Adipocyte (in vitro differentiated cells): ENCODE data around the gene PTAFR.

Experiments used
- DNase-seq: peaks from one replicate; pipeline ENCODE4 v3.0.0-alpha.2; 2015; ENCODE audit warnings: low read depth
- H3K27me3 ChIP-seq: replicated peaks from 2 replicates; pipeline ENCODE4 v1.7.0; 2013; ENCODE audit warnings: mild to moderate bottlenecking, low read length, moderate library complexity; ENCODE audit not compliant: control insufficient read depth, insufficient read depth
- H3K36me3 ChIP-seq: 2 replicates; pipeline ENCODE4 v1.7.0; 2013; ENCODE audit warnings: low read length, mild to moderate bottlenecking, moderate library complexity; ENCODE audit not compliant: control insufficient read depth, insufficient read depth, severe bottlenecking
- H3K4me1 ChIP-seq: 2 replicates; pipeline ENCODE4 v1.7.0; 2013; ENCODE audit warnings: mild to moderate bottlenecking, low read length, moderate library complexity; ENCODE audit not compliant: control insufficient read depth, insufficient read depth
- H3K4me3 ChIP-seq: 2 replicates; pipeline ENCODE4 v1.7.0; 2013; ENCODE audit warnings: mild to moderate bottlenecking, low read length, moderate library complexity
- H3K9ac ChIP-seq: 2 replicates; pipeline ENCODE4 v1.7.0; 2013; ENCODE audit warnings: mild to moderate bottlenecking, low read length, moderate library complexity
- H3K9me3 ChIP-seq: 2 replicates; pipeline ENCODE4 v1.7.0; 2013; ENCODE audit warnings: mild to moderate bottlenecking, low read length, moderate library complexity; ENCODE audit not compliant: control insufficient read depth

PTAFR gene

DNA sequence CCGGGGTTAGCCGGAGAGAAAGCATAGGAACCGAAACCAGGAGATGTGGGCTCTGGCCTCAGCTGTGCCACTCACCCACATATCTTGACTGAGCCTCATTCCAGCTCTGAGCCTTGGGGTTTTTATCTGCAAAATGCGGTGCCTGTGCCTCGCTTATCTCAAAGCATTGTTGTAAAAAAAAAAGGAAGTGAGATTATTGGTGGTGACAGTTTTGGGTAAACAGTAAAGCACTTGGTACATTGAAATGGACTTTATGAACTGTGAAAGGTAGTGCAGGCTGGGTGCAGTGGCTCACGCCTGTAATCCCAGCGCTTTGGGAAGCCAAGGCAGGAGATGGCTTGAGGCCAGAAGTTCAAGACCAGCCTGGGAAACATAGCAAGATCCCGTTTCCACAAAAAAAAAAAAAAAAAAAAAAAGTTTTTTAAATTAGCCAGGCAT is 3.8 kb downstream of the PTAFR start:
- DNase-seq = no peak
- Histone ChIP-seq H3K9ac (peak overlapping the region; percentile 46), H3K9me3 (no peaks in the 10 kb centered on the region), H3K27me3 (no peaks in the 10 kb centered on the region), H3K4me3 (peak overlapping the region; percentile 37), H3K36me3 (no peaks in the 10 kb centered on the region), H3K4me1 (peaks cover 46% of the 10 kb centered on the region)

DNA sequence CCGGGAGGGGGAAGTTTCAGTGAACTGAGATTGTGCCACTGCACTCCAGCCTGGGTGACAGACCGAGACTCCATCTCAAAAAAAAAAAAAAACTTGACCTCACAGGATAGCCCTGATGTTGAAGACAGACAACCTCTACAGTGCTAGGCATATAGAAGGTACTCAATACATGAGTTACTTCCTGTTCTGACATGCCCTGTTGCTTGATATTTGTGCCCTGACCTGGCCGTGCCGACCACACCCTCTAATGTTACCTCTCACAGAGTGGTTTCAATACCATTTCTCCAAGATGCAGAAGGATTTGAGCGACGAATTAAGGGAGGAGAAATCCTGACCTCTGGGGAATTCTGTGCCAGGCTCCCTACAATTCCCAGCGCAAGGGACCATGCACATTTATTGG is 5.2 kb downstream of the PTAFR start:
- H3K27me3 ChIP-seq = no peaks in the 10 kb centered on the region
- peaks cover 40% of the 10 kb centered on the region for H3K4me1 ChIP-seq
- DNase-seq = no peak
- H3K36me3 ChIP-seq = no peaks in the 10 kb centered on the region
- H3K9me3 ChIP-seq = no peaks in the 10 kb centered on the region
- H3K4me3 ChIP-seq = no peak overlapping the region
- H3K9ac ChIP-seq = no peak overlapping the region

DNA sequence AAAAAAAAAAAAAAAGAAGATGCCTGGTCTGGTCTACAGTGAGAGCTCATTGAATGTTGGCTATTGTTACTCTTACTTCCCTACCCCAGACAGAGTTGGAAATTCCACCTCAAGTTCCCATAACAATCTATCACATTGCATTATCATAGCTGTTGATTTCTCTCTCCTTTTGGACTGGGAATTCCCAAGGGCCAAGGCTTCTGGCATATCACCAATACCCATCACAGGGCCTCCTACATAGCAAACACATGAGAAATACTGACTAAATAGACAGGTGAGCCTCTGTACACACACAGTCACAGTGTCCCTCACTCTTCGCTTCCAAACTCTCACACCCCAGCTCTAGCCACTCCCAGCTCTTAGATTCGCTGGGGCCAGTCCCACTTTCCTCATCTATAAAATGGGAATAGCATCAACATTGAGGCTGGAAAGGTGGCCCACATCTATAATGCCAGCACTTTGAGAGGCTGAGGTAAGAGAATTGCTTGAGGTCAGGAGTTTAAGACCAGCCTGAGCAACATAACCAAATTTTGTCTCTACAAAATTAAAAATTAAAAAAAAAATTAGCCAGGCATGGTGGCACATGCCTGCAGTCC is 6.4 kb downstream of the PTAFR start:
- Histone ChIP-seq H3K4me3 (no peak overlapping the region), H3K27me3 (no peaks in the 10 kb centered on the region), H3K36me3 (no peaks in the 10 kb centered on the region), H3K4me1 (peaks cover 29% of the 10 kb centered on the region), H3K9me3 (no peaks in the 10 kb centered on the region), H3K9ac (no peak overlapping the region)
- DNase-seq = no peak

DNA sequence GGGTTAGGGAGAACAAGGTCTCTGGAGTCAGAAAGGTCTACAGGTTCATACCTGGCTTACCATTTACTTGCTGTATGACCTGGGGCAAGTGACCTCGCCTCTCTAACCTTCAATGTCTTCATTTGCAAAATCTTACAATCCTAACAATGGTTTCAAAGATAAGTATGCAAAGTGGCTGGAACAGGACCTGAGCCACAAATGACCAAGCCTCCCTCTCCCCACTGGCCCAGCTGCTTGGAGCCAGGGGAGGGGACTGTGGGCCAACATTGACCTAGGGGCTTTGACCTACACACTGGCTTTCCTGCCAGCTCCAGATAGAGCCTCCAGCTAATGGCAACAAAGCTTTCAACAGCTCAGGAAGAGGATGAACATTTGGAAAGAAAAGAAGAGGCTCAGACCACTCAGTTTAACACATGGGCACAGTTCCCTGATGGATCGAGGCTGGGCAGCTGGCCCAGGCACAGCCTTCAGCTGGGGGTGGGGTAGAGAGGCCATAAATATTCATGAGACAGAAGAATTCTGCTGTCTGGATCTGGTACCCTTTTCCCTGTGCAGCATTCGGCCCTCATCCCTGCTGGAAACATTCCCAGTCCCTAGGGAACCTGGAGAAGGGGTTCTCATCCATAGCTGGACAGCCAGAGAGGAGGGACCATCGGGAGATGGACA is 12.9 kb downstream of the PTAFR start:
- H3K4me1 ChIP-seq = peaks cover 16% of the 10 kb centered on the region
- H3K9me3 ChIP-seq = no peaks in the 10 kb centered on the region
- no peaks in the 10 kb centered on the region for H3K27me3 ChIP-seq
- DNase-seq = no peak
- H3K9ac ChIP-seq = no peak overlapping the region
- no peak overlapping the region for H3K4me3 ChIP-seq
- H3K36me3 ChIP-seq = no peaks in the 10 kb centered on the region

DNA sequence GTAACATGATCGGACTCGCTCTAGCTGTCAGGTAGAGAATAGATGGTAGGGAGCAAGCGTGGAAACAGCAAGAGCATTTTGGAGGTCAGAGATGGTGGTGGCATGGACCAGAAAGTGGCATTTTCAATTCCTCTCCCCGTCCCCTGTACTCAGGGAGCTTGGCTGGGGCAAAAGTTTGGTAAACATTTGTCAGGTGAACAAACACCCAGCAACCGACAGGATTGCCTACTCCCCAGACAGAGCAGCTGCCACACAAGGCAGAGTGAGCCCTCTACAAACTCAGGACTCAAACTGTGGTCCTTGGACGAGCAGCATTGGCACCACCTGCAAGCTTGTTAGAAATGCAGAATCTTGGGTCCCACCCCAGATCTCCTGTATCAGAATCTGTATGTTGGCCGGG is 14.3 kb downstream of the PTAFR start:
- Histone ChIP-seq H3K4me1 (peaks cover 16% of the 10 kb centered on the region), H3K27me3 (no peaks in the 10 kb centered on the region), H3K9me3 (no peaks in the 10 kb centered on the region), H3K4me3 (no peak overlapping the region), H3K9ac (no peak overlapping the region), H3K36me3 (no peaks in the 10 kb centered on the region)
- DNase-seq = no peak

DNA sequence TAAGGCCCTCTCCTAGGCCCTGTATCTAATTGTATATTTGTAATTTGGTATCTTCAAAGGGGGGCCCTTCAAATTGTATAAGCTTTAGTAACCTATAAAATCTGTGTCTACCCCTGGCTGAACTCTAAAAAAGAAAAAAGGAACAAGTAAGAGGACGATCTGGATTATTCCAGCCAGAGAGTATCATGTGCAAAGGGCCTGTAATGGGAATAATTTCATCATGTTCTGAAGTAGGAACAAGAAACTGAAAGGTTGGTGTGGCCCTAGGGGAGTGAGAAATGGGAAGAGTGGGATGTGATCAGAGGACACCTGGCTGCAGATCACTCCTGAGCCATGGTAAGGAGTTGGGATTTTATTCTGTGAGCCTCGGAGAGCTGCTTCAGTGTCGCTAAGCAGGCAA is 14.7 kb downstream of the PTAFR start:
- H3K36me3 ChIP-seq = no peaks in the 10 kb centered on the region
- H3K4me3 ChIP-seq = no peak overlapping the region
- H3K9me3 ChIP-seq = no peaks in the 10 kb centered on the region
- H3K27me3 ChIP-seq = no peaks in the 10 kb centered on the region
- no peak overlapping the region for H3K9ac ChIP-seq
- no peak for DNase-seq
- H3K4me1 ChIP-seq = peaks cover 16% of the 10 kb centered on the region

DNA sequence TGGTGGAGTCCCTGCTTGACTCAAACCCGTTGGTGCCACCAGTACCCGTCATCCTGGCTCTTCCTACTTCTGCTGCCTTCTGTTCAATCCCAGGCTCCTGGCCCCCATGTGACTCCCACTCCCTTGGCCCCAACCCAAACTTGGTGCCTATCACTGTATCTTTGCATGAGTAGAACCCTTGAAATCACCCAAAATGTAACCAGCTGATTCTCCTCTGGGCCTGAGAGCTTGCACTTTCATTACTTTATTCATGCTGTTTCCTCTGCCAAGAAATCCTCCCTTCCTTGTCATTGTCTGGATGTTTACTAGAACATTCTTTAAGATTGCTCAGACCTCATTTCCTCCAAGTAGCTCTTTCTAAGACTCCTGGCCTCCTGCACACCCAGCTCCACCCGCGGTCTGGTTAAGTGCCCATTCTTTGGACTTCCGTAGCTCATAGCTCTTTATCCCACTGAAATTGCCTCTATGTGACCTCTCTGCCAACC is 15.7 kb downstream of the PTAFR start:
- peak overlapping the region; percentile 31 for H3K4me3 ChIP-seq
- H3K36me3 ChIP-seq = no peaks in the 10 kb centered on the region
- H3K9me3 ChIP-seq = no peaks in the 10 kb centered on the region
- H3K4me1 ChIP-seq = peaks cover 16% of the 10 kb centered on the region
- peak; percentile 73 for DNase-seq
- H3K27me3 ChIP-seq = no peaks in the 10 kb centered on the region
- H3K9ac ChIP-seq = no peak overlapping the region

DNA sequence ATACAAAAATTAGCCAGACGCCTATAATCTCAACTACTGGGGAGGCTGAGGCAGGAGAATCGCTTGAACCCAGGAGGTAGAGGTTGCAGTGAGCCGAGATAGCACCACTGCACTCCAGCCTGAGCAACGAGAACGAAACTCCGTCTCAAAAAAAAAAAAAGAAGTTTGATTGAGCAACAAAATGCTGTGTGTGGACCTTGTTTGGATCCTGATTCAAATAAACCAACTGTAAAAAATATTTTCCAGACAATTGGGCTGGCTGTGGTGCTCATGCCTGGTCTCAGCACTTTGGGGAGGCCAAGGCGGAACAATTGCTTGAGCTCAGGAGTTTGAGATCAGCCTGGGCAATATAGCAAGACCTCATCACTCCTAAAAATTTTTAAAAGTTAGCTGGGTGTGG is 16.8 kb downstream of the PTAFR start:
- Histone ChIP-seq H3K27me3 (no peaks in the 10 kb centered on the region), H3K36me3 (no peaks in the 10 kb centered on the region)
- no peak for DNase-seq

DNA sequence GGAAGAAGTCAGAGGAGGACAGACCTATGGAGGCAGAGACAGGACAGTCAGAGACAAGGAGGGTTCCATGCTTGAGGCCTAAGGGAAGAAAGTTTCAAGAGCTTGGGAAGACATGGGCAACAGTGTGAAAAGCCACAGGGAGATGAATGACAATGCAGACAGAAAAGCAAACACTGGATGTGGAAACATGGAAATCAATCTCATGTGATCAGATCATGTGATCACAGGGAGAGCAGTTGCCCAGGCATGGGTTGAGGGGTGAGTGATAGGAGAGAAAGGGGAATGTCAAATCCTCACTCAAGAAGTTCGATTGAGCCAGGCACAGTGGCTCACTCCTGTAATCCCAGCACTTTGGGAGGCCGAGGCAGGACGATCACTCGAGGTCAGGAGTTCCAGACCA is 17.2 kb downstream of the PTAFR start:
- Histone ChIP-seq H3K4me3 (no peak overlapping the region), H3K9me3 (no peaks in the 10 kb centered on the region), H3K27me3 (no peaks in the 10 kb centered on the region), H3K36me3 (no peaks in the 10 kb centered on the region), H3K4me1 (peaks cover 16% of the 10 kb centered on the region), H3K9ac (no peak overlapping the region)
- no peak for DNase-seq

More for the DNA sequence above, 16.8 kb downstream of the PTAFR start:
- no peak overlapping the region for H3K9ac ChIP-seq
- no peak overlapping the region for H3K4me3 ChIP-seq
- H3K9me3 ChIP-seq = no peaks in the 10 kb centered on the region
- H3K4me1 ChIP-seq = peaks cover 16% of the 10 kb centered on the region

DNA sequence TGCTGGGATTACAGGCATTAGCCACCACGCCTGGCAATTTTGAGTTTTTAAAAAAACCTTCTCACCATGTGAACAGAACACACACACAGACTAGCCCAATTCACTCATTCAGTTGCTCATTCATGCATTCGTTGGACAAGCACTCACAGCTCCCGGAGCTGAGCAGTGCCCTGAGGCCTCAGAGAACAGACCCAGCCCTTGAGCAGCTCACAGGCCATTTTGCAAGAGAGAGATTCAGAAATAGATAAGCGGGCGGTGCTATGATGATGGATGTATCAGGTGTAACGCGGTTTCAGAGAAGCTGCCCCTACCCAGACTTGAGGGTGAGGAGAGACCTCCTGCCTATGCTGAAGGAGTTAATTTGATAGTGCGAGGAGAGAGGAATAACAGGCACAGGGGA is 18.6 kb downstream of the PTAFR start:
- no peak for DNase-seq
- Histone ChIP-seq H3K4me3 (no peak overlapping the region), H3K27me3 (no peaks in the 10 kb centered on the region), H3K4me1 (peaks cover 12% of the 10 kb centered on the region), H3K36me3 (no peaks in the 10 kb centered on the region), H3K9me3 (no peaks in the 10 kb centered on the region), H3K9ac (no peak overlapping the region)

DNA sequence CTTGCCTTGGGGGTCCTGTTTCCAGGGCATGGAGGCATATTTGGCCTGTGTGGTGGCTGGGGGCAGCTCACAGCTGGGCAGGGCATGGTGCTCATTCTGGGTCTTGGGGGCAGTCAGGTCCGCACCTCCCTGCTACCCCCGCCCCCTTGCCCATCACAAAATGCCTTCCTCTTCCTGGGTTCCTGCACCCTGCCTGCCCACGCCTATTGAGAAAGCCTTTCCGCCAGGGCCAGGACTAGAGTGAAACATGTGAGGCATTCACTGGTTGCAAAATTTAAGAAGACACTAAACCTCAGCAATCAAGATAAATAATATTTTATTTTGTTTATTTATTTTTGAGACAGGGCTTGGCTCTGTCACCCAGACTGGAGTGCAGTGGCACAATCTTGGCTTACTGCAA is 19.7 kb downstream of the PTAFR start:
- DNase-seq = no peak
- H3K36me3 ChIP-seq = no peaks in the 10 kb centered on the region
- no peaks in the 10 kb centered on the region for H3K9me3 ChIP-seq
- peaks cover 12% of the 10 kb centered on the region for H3K4me1 ChIP-seq
- H3K4me3 ChIP-seq = no peak overlapping the region
- no peak overlapping the region for H3K9ac ChIP-seq
- H3K27me3 ChIP-seq = no peaks in the 10 kb centered on the region

DNA sequence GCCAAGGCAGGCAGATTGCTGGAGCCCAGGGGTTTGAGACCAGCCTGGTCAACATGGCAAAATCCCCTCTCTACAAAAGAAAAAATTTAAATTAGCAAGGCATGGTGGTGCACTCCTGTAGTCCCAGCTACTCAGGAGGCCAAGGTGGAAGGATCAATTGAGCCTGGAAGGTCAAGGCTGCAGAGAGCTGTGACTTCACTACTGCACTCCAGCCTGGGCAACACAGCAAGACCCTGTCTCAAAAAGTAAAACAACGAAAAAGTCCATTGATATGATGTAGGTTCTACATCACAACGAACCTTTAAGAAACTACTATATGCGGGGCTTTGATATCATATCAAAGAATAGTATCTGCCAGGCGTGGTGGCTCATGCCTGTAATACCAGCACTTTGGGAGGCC is 20.9 kb downstream of the PTAFR start:
- H3K36me3 ChIP-seq = no peaks in the 10 kb centered on the region
- H3K9me3 ChIP-seq = no peaks in the 10 kb centered on the region
- H3K4me1 ChIP-seq = peaks cover 7% of the 10 kb centered on the region
- DNase-seq = no peak
- no peaks in the 10 kb centered on the region for H3K27me3 ChIP-seq
- H3K4me3 ChIP-seq = no peak overlapping the region
- no peak overlapping the region for H3K9ac ChIP-seq
